HG02798 (cell line): ENCODE results near the gene NUP205.
"Not testable (repeated sequence)": the region's sequence is repeated elsewhere in the genome, so short reads cannot be mapped to it uniquely, and the experiment has no call there.

ENCODE experiments used
- ATAC-seq: cut with Tn5 transposase; IDR thresholded peaks from one replicate; pipeline ENCODE4 v1.9.1; 2021; ENCODE audit warnings: mild to moderate bottlenecking; ENCODE audit not compliant: unreplicated experiment, poor library complexity

NUP205 gene

GRCh38 chr7:135690566-135690965 lies 132.8 kb downstream of the NUP205 start:
- no peak for ATAC-seq

GRCh38 chr7:135692055-135692454 lies 134.3 kb downstream of the NUP205 start:
- ATAC-seq, result no peak

- not testable (repeated sequence) for ATAC-seq
These were observed 134.9 kb downstream of the NUP205 start for GRCh38 chr7:135692606-135693005.

GRCh38 chr7:135693558-135693957 lies 135.8 kb downstream of the NUP205 start:
- ATAC-seq, result no peak

GRCh38 chr7:135697276-135698049 lies 139.7 kb downstream of the NUP205 start:
- ATAC-seq, result no peak
